BE2C (cell line): ENCODE data around the gene SNX22. TPM values are rescaled to one million over a fixed set of nuclear protein-coding genes. Genes with fewer than 3 reads are reported as not detected.
A peak's percentile ranks its signal among the peaks of the same experiment; 100 is the strongest.
"Not testable (repeated sequence)": the region's sequence is repeated elsewhere in the genome, so short reads cannot be mapped to it uniquely, and the experiment has no call there.

ENCODE experiments used
- DNase-seq: peaks from one replicate; pipeline ENCODE4 v3.0.0-alpha.2; 2020
- H3K27me3 ChIP-seq: fragments of 250-450 bp; sonication (Bioruptor Pico); 2 replicates; pipeline ENCODE4 v1.5.1; 2020; ENCODE audit warnings: mild to moderate bottlenecking
- H3K36me3 ChIP-seq: fragments of 250-450 bp; sonication (Bioruptor Pico); 2 replicates; pipeline ENCODE4 v1.5.1; 2020; ENCODE audit warnings: mild to moderate bottlenecking
- H3K4me1 ChIP-seq: fragments of 250-450 bp; sonication (Bioruptor Pico); 2 replicates; pipeline ENCODE4 v1.5.1; 2020
- H3K4me3 ChIP-seq: 2 replicates; pipeline ENCODE4 v1.5.1; 2011; ENCODE audit warnings: low read depth, low read length
- H3K9me3 ChIP-seq: fragments of 250-450 bp; sonication (Bioruptor Pico); 2 replicates; pipeline ENCODE4 v1.5.1; 2020
- polyA plus RNA-seq: library from polyadenylated mRNA; unstranded; fragments of >200 nt; gene quantifications from one replicate; pipeline ENCODE4 v1.2.1, GENCODE V29; 2012; ENCODE audit warnings: low read depth, missing spikeins; ENCODE audit not compliant: insufficient read length, insufficient read depth
- TF ChIP-seq, protein P1 (sequence below): IDR thresholded peaks from 2 replicates; pipeline ENCODE4 v1.5.1; 2012; ENCODE audit warnings: mild to moderate bottlenecking, low read depth, low read length

The SNX22 gene
- 2.1 TPM for polyA plus RNA-seq

DNA sequence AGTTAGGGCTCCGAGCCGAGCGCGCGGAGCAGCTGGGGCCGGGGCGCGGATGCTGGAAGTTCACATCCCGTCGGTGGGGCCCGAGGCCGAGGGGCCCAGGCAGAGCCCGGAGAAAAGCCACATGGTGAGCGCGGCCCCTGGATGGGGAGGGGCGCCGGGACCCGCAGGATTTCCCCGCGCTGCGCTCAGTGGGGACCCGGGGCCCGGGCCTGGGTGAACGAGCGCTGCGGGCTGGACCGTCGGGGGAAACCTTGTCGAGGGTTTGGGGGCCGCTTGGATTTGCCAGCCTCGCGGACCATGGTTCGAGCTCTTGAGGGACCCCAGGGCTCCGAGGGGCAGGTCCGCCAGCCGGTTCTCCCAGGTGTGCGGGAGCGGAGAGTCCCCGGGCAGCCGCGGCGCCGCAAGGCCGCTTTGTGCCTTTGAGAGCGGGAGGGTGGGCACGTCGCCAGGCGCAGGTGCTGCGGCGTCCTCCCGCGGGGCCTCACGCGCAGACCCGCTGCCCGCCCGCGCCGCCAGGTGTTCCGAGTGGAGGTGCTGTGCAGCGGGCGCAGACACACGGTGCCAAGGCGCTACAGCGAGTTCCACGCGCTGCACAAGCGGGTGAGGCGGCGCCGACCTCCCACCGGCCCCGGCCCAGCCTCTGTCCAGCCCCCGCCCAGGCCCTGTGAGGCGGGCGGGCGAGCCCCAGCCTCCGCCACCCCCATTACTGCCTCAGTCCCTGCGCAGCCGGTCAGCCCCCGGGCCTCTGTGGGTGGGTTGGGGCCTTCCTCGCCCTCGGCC lies at the start of gene SNX22:
Gene SNX22 (plus strand): TSS at position 5 of the 780 bp plus-strand sequence. CDS start 45 bp downstream, at position 50.
- TF ChIP-seq, protein P1, sequence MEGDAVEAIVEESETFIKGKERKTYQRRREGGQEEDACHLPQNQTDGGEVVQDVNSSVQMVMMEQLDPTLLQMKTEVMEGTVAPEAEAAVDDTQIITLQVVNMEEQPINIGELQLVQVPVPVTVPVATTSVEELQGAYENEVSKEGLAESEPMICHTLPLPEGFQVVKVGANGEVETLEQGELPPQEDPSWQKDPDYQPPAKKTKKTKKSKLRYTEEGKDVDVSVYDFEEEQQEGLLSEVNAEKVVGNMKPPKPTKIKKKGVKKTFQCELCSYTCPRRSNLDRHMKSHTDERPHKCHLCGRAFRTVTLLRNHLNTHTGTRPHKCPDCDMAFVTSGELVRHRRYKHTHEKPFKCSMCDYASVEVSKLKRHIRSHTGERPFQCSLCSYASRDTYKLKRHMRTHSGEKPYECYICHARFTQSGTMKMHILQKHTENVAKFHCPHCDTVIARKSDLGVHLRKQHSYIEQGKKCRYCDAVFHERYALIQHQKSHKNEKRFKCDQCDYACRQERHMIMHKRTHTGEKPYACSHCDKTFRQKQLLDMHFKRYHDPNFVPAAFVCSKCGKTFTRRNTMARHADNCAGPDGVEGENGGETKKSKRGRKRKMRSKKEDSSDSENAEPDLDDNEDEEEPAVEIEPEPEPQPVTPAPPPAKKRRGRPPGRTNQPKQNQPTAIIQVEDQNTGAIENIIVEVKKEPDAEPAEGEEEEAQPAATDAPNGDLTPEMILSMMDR = no peak
- DNase-seq = no peak
- Histone ChIP-seq H3K36me3 (peaks cover 11% of the 10 kb centered on the region), H3K27me3 (peaks cover 13% of the 10 kb centered on the region), H3K4me1 (peaks cover 4% of the 10 kb centered on the region; the same call in 1 of the 2 replicates), H3K4me3 (peak within 1 kb of the TSS; percentile 69), H3K9me3 (no peaks in the 10 kb centered on the region)

DNA sequence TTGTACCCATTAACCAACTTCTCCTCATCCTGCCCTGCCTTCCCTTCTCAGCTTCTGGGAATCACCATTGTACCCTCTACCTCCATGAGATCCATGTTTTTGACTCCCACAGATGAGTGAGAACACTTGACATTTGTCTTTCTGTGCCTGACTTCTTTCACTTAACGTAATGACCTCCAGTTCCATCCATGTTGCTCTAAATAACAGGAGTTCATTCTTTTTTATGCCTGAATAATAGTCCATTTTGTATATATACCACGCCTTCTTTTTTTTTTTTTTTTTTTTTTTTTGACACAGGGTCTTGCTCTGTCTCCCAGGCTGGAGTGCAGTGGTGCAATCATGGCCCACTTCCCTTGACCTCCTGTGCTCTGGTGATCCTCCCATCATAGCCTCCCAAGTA lies 49.0 kb upstream of the SNX22 start:
- TF ChIP-seq, protein P1 = no peak

DNA sequence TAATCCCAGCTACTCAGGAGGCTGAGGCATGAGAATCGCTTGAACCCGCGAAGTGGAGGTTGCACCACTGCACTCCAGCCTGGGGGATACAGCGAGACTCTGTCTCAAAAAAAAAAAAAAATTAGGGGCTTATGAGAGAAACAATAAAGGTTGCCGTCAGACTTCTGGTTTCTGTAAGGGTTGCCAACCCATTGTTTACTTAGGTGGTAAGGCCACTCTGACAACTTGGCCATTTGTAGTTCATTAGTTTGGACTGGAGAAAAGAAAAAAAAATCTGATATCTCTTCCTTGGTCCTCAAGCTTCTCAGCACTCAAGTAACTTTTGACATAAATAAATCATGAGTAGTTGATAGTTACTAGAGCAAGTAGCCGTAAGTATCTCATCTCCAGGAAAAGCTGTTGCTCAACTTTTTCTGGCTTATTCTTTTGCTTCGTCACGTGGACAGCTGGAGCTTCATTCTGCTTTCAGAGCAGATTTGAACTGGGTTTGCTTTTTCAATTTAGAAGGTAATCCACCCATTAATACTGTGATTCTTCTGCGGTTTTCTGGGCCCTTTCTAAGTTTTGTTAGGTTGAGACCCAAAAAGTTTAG lies 46.3 kb upstream of the SNX22 start:
- H3K36me3 ChIP-seq = no peaks in the 10 kb centered on the region
- no peaks in the 10 kb centered on the region for H3K27me3 ChIP-seq

More for the DNA sequence above, 49.0 kb upstream of the SNX22 start:
- H3K4me1 ChIP-seq = no peaks in the 10 kb centered on the region
- H3K27me3 ChIP-seq = no peaks in the 10 kb centered on the region
- DNase-seq = no peak
- no peak overlapping the region for H3K4me3 ChIP-seq
- H3K9me3 ChIP-seq = no peaks in the 10 kb centered on the region
- H3K36me3 ChIP-seq = no peaks in the 10 kb centered on the region

DNA sequence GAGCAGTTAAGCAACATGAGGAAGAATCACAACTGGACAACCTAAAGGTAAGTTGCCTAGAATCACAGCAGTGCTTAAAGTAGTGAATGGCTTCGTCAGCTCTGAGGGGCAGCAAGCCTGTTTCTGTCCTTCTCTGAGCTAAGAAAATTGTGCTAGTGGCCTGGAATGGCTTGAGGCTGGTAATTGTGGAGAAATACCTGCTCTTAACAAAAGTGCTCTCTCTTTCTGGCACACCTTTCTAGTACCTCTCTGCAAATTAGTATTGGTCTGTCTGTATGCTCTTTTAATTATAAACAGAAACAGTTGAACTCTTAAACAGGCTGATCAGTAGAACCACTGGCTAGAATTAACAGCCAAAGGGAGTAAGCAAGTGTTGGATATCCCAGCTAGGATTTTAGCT lies 44.2 kb upstream of the SNX22 start:
- H3K27me3 ChIP-seq = no peaks in the 10 kb centered on the region
- no peaks in the 10 kb centered on the region for H3K4me1 ChIP-seq
- peaks cover 6% of the 10 kb centered on the region; the same call in 1 of the 2 replicates for H3K36me3 ChIP-seq
- no peak overlapping the region for H3K4me3 ChIP-seq
- no peaks in the 10 kb centered on the region for H3K9me3 ChIP-seq
- TF ChIP-seq, protein P1 = no peak
- no peak for DNase-seq

More for the DNA sequence above, 46.3 kb upstream of the SNX22 start:
- TF ChIP-seq, protein P1 = no peak
- Histone ChIP-seq H3K4me1 (no peaks in the 10 kb centered on the region), H3K9me3 (no peaks in the 10 kb centered on the region), H3K4me3 (no peak overlapping the region)
- DNase-seq = no peak

DNA sequence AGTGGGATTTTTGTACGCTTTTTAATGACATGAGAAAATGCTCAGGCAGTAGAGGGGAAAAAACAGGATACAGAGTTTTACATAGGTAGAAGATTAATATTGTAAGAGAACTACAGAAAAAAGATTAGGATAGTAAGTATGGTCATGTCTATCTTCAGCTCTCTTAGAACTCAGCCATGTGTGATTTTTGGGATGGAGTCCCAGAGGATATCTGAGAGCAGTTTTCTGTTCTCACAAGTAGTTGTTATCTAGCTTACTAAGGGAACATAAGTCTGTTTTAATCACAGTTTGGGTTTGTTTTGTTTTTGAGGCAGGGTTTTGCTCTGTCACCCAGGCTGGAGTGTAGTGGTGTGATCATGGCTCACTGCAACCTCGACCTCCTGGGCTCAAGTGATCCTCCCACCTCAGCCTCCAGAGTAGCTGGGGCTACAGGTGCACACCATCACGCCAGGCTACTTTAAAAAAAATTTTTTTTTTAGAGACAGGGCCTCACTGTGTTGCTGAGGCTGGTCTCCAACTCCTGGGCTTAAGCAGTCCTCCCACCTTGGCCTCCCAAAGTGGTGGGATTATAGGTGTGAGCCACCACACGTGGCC lies 41.3 kb upstream of the SNX22 start:
- H3K9me3 ChIP-seq, H3K27me3 ChIP-seq, H3K4me3 ChIP-seq, H3K4me1 ChIP-seq, DNase-seq: not testable (repeated sequence)
- peaks cover 33% of the 10 kb centered on the region for H3K36me3 ChIP-seq

DNA sequence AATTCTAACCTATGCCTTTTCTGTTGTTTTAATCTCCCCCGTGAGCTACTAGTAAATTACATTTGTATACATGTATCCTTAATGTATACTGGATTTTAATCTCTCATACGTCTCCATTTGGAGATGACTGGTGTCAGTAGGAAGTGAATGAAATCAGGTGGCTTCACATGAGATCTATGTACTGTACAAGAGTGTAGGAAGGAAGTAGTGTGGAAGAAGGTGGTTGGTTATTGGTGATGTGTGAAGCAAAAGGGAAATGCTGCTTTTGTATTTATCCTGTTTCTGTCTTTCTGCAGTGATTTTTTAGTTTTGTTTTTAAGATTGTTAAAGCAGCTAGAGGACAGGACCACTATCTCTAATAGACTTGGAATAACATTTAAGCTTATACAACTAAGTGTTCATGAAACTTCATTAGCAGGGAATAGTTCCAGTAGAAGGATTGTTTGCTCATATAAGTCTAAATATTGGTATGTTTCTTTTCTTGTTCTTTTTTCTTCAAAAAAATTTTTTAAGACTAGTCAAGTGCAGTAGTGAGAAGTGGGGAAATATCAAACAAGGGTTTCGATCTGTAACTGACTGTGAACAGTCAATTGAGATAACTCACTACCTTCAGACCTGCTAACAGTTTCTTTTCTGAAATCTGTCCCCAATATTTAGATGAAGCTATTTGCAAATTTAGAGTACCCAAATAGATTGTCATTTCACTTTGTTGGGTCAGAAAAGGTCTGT lies 40.4 kb upstream of the SNX22 start:
- no peak for DNase-seq
- H3K4me3 ChIP-seq = no peak overlapping the region
- H3K36me3 ChIP-seq = peaks cover 40% of the 10 kb centered on the region
- H3K27me3 ChIP-seq = no peaks in the 10 kb centered on the region
- H3K4me1 ChIP-seq = no peaks in the 10 kb centered on the region
- H3K9me3 ChIP-seq = no peaks in the 10 kb centered on the region
- TF ChIP-seq, protein P1 = no peak
